ENCODE measurements around the gene CELF4.

Gene CELF4

DNA sequence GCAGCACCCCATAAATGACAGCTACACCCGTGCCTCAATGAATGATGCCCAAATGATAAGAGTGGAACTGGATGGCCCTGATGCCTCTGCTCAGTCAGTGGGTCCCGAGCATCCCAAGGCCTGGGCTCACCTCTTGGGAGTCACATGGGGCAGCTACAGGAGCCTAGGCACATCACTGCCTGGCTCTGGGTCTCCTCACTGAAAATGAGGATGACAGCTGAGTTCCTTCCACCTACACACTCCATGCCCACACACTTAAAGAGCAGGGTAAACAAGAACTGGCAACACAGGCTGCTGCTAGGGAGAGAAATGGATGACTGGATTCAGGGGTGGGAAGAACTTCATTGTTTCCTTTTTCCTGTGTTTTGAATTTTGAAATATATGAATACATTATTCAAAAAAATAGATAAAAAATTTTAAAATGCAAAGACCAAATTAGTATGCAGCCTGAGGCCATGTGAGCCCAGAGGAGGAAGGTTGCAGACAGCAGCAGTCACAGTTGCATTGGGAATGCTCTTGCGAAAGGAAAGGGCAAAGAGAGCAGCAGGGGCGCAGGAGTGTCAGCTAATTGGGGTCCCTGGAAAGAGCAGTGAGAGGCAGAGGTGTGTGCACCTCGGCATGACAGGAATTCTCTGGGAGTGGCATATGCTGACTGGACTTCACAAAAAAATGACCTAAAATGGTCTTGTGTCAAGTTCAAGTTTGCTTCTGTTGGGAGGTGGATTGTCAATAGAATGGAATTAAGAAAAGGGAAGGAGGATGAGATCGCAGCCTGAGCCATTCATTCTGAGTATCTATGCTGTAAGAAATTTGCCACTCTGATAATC is 327.1 kb downstream of the CELF4 start:
- no peak for TF ChIP-seq GATA3 (IDR thresholded peaks at IDR 0.05; ENCODE audit: low read depth, low read length)
- no peak for TF ChIP-seq GATA2 (IDR thresholded peaks at IDR 0.05; ENCODE audit: low read depth, low read length)

DNA sequence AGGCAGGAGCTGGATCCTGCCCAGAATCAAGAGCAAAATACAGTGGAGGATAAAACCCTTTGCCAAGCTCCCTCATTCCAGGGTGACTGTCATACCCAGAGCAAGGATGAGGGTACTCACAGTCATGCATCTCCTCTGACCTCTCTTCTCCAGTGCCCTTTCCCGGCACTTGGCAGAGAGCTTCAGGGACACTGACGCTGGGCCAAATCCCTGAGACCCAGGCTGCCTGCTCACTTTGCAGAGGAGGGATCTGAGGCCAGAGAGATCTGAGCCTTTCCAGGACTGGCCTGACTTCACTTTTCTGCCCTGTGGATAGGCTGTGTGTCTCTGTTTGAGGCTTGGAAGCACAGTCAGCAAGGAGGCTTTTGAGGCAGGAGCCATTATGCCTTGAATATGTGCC is 330.0 kb downstream of the CELF4 start:
- TF ChIP-seq GATA2 (IDR thresholded peaks at IDR 0.05; ENCODE audit: low read depth, low read length), result no peak

DNA sequence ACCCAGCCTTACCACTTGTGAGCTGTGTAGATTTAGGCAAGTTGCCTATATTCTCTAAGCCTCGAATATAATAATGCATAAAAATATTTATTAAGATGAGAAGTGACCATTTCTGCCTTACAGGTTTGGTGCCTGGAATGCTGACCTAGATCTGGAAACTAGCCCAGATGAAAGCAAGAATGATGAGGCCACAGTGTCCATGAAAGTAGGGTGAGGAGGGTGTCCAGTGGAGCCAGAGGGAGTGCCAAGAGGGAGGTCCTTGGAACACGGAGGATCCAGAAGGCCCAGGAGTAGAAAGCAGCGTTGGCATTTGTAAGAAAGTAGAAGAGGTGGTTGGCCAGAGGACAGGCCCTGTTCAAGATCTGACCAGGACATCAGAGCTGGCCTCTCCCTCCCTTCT is 334.3 kb downstream of the CELF4 start:
- no peak for TF ChIP-seq GATA2 (IDR thresholded peaks at IDR 0.05; ENCODE audit: low read depth, low read length)

DNA sequence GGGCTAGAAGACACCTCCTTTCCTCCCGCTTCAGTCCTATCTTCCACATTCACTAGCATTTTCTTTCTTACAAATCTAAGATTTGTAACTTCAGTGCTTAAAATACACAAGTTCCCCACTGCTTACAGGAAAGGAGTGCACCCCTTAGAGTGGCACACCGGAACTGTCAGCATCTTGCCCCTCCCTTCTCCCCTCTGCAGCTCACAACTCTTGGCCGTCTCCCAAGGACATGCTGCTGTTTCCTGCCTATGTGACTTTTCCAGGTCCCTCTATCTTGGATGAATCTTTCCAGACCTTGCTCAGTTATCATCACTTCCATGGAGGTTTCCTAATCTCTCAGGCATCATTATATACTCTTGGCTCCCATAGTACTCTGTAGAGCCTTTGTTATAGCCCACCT is 334.8 kb downstream of the CELF4 start:
- TF ChIP-seq GATA2 (IDR thresholded peaks at IDR 0.05; ENCODE audit: low read depth, low read length) (no peak), GATA3 (IDR thresholded peaks at IDR 0.05; ENCODE audit: low read depth, low read length) (no peak)

DNA sequence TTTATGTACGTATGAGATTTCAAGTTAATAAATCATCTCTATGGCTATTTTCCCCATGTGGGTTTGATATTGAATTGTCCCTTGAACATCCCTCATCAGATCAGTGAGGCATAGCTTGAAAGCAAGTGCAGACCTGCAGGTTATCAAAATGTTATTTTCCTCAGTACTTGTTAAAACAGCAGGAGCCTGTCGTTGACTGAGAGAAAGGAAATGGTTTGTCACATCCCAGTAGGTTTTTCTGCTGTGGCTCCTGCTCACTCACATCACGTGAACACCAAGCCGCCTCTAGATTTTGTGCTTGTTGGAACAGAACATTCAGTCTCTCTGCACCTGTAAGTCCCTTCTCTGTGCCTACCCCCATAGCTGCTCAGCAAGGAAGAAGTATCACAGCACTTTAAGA is 340.3 kb downstream of the CELF4 start:
- TF ChIP-seq GATA2 (IDR thresholded peaks at IDR 0.05; ENCODE audit: low read depth, low read length) (no peak), GATA3 (IDR thresholded peaks at IDR 0.05; ENCODE audit: low read depth, low read length) (no peak)

DNA sequence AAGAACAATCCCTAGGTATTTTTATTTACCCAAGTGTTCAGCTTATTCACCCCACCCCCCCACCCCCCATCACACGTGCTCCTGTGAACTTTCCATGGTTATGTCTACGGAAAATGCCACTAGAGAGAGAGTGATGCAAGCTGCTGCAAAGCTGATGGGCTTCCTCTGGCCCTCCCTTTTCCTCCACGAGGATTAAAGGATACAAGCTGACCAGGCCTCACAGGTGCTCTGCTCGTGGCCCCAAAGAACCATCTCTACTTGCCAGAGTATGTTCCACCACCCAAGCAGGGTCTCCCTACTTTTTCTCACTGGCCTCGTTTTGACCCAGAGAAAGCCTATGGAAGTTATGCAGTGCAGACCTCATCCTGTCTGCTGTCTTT is 342.6 kb downstream of the CELF4 start:
- no peak for TF ChIP-seq GATA3 (IDR thresholded peaks at IDR 0.05; ENCODE audit: low read depth, low read length)
- no peak for TF ChIP-seq GATA2 (IDR thresholded peaks at IDR 0.05; ENCODE audit: low read depth, low read length)

DNA sequence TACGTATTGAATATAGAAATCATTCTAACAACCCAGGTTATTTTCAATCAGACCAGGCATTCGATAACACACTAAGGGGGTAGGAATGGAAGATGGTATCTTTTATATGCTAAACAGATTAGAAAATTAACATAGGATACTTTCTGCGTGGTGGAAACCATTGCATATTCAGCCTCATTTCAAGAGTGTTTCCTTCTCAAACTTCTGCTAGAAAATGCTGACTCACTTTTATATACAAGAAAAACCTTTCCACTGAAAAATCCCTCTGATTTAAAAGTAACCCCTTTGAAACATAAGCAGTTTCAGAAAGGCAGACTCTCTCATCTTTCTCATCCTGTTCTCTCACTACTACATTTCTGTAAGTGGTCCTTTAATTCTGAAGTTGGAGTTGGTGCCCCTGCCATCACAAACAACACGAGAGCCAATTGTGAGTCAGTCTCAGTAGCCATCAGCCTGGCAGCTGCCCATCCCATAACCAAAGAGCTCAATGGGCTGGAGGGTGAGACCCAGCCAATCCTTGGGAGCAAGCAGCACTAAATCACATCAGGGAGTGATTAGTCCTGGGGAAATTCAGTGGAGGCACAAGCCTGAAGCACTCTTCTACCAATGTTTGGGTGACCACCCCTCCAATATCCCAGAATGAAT is 343.1 kb downstream of the CELF4 start:
- TF ChIP-seq GATA3 (IDR thresholded peaks at IDR 0.05; ENCODE audit: low read depth, low read length), result no peak
- no peak for TF ChIP-seq GATA2 (IDR thresholded peaks at IDR 0.05; ENCODE audit: low read depth, low read length)

DNA sequence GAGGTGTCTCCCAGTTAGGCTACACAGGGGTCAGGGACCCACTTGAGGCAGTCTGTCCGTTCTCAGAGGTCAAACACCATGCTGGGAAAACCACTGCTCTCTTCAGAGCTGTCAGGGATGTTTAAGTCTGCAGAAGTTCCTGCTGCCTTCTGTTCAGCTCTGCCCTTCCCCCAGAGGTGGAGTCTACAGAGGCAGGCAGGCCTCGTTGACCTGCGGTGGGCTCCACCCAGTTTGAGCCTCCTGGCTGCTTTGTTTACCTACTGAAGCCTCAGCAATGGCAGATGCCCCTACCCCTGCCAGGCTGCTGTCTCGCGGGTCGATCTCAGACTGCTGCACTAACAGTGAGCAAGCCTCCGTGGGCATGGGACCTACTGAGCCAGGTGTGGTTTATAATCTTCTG is 346.3 kb downstream of the CELF4 start:
- TF ChIP-seq GATA2 (IDR thresholded peaks at IDR 0.05; ENCODE audit: low read depth, low read length) (no peak), GATA3 (IDR thresholded peaks at IDR 0.05; ENCODE audit: low read depth, low read length) (no peak)

DNA sequence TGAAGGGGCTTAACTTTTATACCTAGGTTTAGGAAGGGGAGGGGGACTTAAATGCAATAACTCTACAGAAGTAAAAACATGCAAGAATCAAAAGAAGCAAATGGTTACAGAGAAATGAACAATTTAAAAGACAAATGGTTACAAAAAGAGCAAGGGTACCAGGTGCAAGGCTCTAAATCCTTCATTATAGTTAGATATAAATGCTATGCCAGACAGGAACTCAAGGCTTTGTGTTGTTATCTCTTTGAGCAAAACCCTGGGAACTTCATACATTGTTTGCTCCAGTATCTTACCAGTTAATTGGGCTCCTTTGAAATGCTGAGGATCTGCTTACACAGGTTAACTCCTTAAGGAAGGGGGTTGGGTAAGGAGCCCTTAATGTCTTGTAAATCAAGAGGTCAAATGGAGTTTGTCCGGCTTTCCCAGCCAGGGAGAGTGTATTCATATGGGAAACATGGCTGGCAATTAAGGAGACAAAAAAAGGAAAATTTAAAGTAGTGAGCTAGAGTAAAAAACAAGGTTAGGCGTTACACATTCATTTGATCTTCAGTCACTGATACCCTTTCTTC is 347.5 kb downstream of the CELF4 start:
- no peak for TF ChIP-seq GATA3 (IDR thresholded peaks at IDR 0.05; ENCODE audit: low read depth, low read length)
- no peak for TF ChIP-seq GATA2 (IDR thresholded peaks at IDR 0.05; ENCODE audit: low read depth, low read length)

DNA sequence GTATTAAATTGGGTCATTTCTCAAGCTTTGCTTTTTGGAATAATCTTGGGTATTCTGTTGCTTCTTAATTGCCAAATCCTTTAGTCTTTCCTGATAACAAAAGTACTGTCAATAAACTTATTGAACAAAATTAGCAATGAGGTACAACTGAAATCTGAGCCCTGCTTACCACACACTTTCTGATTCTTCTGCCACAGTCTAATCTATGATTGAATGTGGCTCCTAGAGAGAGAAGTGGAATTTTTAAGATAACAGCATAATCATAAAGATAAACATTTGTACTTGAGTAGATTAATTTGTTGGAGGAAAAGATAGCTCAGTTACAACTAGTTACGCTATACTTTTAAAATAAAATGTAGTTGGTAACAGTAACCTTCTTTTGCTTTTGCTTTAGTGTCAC is 354.8 kb downstream of the CELF4 start:
- TF ChIP-seq GATA3 (IDR thresholded peaks at IDR 0.05; ENCODE audit: low read depth, low read length) (no peak), GATA2 (IDR thresholded peaks at IDR 0.05; ENCODE audit: low read depth, low read length) (no peak)

DNA sequence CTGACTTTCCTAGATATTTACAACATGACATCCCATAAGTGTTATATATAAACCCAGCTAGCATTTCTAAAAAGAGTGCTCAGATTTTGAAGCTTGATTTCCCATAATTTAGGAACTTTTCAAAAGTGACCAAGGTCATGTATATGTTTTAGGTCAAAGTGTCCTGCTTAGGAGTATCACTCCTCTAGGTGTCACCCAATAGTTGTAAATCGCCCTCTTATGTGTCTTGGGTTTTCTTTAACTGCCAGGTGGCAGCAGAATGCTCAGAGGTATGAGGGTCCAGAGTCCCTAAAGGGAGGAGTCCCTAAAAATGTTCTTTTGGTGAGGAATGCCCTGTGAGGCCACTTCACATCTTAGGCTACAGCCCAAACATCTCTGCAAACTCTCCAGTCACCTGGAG is 358.3 kb downstream of the CELF4 start:
- no peak for TF ChIP-seq GATA3 (IDR thresholded peaks at IDR 0.05; ENCODE audit: low read depth, low read length)
- TF ChIP-seq GATA2 (IDR thresholded peaks at IDR 0.05; ENCODE audit: low read depth, low read length), result no peak

DNA sequence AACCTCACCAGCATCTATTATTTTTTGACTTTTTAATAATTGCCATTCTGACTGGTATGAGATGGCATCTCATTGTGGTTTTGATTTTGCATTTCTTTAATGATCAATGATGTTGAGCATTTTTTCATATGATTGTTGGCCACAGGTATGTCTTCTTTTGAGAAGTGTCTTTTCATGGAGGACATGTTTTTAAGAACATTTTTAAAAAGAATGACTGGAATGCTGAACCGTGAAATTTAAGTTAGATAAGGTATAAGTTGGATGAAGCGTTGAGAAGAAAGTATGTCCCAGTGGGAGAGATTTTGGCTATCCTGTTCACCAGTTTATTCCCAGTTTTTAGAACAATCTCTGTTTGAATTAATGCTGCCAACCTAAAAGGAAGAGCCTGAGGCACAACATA is 365.9 kb downstream of the CELF4 start:
- no peak for TF ChIP-seq GATA2 (IDR thresholded peaks at IDR 0.05; ENCODE audit: low read depth, low read length)
- no peak for TF ChIP-seq GATA3 (IDR thresholded peaks at IDR 0.05; ENCODE audit: low read depth, low read length)

Data from SH-SY5Y (cell line).